Renal cortical epithelial cell (primary cell): Measurements from ENCODE around the gene CLRN3. TPM values are rescaled to one million over a fixed set of nuclear protein-coding genes. Genes with fewer than 3 reads are reported as not detected.
A peak's percentile ranks its signal among the peaks of the same experiment; 100 is the strongest.

Source experiments
- DNase-seq: peaks from one replicate; pipeline ENCODE4 v3.0.0-alpha.2; 2011; ENCODE audit warnings: low read depth
- total RNA-seq: library from RNA; depleted of rRNA; stranded (reverse); fragments of >200 nt; gene quantifications from 2 replicates; pipeline ENCODE4 v1.2.3, GENCODE V29; 2014

Gene CLRN3
- total RNA-seq, 1 donor from 2014 or later = 0.65 TPM

DNA sequence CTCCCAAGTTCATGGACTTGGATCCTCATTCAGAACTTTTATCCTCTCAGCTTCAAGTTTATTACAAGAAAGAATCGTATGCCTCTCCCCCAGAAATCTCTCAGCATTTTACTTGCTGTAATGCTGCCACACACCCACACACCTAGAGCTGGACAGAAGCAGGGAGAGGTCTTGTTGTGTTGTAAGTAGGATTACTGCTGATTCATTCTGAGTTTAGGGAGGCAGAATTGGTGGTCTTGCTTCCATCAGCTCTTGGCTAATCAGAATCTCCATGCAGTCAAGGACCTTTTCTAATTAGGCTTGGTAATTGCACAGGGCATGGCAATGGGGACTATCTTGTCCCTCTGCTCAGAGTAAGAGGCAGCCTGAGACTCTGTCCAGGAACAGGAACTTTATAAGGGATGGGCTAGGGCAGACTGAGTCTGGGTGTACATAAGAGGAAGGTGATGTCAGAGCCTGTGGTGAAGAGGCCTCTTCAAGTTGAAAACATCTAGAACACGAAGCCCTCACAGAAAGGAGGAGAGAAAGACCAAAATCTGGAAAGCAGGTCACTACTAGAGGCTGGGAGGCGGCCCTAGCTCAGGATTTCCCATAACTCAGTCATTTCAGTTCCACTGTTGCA lies 7.1 kb upstream of the CLRN3 start:
- DNase-seq = no peak

DNA sequence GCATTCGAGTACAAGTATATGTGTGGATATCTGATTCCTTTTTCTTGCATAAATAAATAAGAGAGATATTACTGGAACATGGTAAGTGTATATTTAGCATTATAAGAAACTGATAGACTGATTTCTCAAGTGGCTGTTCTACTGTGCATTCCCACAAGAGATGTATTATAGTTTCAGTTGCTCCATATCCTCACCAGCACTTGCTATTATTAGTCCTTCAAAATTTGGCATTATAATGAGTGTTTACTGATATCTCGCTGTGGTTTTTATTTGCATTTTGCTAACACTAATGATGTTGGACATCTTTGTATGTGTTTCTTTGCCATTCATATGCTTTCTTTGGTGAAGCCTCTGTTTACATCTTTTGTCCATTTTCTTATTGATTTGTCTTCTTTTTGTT lies 4.4 kb upstream of the CLRN3 start:
- no peak for DNase-seq

DNA sequence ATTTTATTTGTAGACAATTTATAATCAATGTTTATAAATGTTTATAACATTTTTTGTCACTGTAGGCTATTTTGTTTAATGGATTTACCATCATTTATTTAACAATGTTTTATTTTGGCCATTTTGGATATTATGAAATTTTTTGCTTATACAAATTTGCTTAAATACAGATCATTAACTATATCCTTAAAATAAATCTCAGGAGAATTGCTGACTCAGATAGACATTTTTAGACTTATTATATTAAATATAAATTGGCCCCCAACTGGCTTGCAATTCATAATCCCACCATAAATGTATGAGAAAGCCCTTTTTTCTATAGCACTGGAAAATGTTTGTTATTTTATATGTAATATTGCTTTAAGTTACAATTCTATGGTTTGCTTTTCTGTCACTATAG lies 3.8 kb upstream of the CLRN3 start:
- no peak for DNase-seq

DNA sequence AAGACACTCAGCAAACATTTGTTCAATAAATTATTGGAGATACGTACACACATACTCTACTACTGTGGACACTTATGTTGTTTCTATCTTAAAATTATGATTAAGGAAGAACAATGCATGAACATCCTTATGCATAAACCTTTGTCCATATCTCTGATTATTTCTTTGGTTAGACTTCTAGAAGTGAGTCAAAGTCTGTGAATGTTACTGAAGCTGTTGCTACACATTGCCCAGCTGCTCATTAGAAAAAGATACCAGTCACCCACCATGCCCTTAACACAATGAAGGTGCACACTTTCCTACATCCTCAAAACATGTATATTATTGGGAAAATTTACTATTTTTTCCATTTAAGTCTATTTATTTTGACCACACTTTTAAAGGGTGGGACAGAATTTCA lies 1.4 kb upstream of the CLRN3 start:
- DNase-seq = peak; percentile 30

DNA sequence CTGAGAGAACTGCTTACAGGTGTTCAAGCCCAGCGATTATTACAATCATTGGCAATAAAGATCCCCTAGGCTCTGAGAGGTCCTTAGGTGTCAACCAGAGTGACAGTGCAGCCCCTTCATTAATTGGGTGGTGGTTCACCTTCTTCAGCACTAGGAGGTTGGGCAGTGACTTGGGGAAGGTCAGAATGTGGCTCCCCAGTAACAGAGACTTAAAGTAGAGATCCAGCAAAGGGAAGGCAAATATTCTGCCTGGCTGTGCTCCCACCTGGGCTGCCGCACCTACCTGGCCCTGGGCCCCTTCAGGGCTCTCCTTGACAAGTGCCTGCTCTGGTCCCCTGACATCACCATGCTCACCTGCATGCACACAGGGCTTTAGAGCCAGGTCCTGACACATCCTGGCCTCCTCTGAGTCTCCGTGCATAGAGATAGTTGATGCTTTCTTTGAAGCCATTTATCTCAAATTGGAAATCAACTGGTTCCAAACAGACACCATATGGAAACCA lies 1.9 kb downstream of the CLRN3 start:
- DNase-seq = no peak

DNA sequence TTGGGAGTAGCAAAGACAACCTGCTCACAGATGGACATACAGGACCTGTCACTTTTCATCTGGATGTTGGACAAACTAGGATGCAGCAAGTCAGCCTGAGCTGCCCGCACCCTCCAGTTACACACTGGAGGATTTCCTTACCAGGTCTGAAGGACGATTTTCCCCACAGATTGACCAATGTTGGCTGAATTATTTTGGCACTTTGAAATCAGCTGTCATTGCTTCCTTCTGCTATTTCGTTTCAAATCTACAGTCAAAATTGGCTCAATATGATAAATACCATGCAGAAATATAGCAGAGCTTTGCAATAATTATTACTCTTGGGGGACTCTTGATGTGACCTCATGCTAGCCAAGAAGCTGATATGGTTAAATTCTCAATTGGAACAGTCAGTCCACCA lies 2.5 kb downstream of the CLRN3 start:
- no peak for DNase-seq

DNA sequence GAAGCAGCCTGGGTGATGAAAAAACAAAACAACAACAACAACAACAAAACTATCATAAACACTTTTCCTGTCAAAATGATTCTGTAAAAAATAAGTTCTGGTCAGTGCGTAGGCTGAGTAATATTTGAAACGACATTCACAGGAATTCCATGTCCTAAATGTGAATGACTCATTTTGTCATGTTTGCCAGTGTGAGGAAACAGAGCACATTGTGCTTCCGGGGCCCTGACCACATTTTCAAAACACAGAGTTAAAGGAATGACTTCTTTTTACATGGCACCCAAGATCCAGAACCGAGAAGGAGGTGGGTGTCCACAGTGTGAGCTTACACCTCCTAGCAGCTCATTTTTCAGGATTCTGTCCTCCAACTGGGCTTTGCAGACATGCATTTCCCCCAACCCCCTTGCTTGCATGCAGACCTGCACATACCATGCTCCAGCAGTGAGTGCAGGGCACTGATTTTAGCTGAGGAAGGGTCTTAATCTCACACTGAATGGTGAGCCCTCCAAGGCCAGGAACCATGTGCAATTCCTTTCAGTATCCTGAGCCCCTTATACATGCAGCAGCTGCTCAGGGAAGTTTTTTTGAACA lies 3.0 kb downstream of the CLRN3 start:
- peak; percentile 84 for DNase-seq

DNA sequence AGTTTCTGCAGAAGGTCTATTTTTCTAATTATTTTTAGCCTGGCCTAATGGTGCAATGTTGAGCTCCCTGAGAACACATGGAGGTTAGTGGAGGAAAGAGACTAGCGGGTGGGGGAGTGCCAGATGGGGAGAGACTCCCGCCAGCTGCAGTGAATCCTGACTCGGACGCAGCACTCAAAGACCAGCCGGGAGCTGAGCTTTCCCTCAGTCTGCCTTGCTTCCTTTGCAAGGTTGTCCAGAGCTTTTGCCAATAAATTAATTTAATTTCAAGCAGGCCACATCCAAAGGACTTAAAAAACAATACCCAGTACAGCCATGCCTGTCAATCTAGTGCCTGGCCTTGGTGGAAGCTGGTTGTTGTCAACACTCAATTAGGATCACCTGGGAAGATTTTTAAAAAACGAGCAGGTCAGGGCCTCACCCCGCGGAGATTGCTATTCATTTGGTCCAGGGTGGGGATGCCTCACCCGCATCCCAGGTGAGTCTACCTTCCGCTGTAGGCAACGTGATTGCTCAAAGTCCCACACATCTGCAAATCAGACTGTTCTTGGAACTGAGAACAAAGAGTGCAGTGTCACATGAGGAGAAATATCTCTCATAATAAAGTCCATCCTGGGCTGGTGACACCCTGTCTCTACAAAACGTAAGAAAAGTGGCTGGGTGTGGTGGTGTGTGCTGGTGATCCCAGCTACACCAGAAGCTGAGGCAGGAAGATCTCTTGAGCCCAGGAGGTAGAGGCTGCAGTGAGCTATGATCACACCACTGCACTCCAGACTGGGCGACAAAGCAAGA lies 4.0 kb downstream of the CLRN3 start:
- DNase-seq = no peak

DNA sequence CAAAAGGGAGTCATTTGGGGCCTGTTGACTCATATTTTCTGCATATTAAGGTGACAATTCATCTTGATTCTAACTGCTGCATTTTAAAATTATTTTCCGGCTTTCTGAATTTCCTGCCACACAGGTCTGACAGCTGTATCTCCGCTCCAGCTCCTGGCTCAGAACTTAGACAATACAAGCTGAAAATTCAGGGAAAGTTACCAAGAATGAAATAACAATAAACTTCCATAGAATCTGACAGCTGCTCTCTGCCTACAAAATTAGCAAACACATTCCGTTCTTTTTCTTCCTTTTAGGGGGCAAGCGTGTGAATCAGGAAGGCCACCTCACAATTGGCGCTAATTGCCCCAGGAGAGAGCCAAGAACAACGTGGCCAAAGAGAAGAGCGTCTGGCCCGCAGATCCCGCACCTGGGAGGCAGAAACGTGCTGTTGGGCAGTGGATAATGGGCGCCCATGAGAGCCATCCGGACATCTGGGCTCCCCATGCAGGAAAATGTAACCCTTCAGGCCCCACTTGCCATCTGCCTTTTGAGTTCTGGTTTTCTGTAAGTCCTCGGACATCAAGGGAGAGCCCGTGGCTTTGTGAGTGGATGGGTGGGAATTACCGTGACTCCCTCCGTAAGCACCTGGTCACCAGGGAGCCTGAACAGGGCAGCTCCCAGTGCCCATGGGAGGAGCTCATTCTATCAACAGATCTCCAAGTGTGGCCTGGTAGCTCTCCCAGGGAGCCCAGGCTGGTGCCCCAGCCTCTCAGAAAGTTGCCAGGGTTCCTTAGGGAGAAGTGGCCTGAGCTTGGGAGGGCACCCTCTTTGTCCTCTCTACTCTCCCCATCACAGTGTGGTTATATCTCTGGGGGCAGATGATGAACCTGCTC lies 5.0 kb downstream of the CLRN3 start:
- DNase-seq = no peak

DNA sequence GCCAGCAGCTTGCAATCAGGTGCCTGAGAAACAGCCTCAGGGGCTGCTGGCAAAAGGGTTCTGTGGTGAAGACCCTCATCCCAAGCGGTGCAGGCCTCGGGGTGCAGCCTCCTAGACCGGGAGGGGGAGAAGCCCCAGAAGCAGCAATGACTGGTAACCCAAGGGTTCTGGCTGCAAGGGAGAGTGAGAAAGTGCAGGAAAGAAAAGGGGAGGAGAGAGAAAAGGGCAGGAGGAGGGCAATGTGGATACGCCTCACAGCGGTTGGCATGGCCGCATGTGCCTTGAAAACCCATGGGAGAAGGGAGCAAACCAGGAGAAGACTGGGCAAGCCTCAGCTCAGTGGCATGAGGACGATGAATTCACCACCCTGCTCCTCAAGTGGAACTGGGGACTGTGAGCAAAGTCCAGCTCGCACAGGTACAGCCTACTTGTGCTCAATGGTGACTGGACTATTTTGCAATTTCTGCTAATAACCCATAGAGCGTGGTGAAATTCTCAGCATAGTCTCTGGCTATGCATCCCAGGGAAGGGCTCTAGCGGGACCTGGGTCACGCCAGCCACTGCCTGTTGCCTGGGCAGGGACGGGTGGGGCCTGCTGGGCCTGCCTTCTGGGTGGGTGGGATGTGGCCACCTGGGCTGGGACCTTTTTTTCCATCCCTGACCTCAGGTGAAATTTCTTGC lies 6.2 kb downstream of the CLRN3 start:
- DNase-seq = peak; percentile 92

DNA sequence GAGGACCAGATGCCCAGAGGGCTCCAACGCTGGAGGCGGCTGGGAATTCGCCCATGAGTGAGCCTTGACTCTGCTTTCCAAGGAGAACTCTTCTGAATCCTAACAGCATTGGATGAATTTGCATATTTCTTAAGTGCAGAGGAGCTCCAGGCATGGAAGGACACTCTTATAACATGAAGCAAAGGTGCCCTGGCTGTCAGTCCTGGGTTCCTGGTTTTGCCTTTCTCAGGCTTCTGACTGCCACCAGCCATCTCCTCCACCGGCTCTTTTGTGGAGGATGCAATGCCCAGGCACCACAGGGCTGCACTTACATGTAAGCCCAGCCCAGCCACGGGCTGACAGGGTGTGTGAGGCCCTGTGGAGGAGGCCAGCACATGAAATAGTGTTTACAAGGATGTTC lies 8.2 kb downstream of the CLRN3 start:
- no peak for DNase-seq

DNA sequence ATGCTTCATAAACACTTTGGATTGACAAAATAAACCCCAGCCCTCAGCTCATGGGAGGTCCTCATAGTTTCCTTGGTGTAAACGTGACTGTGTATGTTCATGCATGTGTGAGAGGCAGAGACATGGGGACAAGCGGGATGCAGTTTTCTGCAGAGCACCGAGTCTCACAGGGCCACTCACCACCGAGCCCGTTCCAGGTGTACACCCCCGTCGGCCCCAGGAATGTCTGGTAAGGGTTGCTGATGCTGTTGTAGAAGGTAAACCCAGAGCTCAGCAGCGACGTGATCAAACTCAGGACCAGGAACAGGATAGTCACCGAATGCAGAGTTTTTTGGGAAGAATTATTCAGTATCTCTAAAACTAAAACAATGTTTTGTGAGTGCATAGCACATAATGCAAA lies 9.2 kb downstream of the CLRN3 start:
- no peak for DNase-seq

DNA sequence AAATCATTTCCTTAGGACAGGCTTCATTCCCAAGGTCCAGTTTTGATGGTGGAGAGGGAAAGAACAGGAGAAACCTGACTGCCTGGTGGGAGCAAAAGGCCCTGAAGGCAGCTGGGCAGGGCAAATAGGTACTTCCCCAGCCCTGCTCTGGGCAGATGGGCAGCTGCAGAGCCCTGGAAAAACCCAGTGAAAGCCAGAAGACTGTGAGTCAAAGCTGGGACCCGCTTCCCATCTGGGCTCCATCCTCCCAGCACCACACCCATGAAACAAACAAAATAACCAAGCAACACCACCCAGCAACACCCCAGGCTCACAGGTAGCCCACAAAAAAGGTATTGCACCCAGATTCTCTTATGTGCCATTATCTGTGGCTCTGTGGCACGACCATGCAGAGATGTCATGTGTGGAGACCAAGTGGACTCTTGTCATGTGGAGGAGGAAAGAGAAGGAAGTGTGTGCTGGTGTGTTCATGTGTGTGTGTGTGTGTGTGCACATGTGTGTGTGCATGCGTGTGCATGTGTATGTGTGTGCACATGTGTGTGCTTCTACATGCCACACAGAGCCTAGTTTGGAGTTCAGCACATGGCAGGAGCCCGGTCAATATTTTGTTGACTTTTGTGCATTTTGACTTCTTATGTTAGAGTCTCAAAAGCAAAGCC lies 9.8 kb downstream of the CLRN3 start:
- DNase-seq = peak; percentile 50

DNA sequence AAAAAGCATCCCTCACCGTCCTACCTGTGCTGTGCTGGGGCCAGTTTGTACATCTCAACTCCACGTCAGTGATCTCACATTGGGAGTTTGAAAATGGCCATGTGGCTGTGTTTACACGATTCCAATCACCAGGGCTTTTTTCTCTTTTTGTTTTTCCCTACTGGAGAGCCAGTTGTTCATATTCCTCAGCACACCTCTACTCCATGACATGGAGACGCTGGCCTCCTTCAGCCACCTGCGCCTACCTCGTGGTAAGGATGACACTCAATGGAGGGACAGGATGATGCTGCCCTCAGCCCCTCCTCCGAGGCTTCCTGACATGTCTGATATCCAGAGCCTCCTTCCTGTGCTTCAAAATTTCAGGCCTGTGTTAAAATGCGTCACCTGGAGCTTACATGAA lies 10.3 kb downstream of the CLRN3 start:
- no peak for DNase-seq

DNA sequence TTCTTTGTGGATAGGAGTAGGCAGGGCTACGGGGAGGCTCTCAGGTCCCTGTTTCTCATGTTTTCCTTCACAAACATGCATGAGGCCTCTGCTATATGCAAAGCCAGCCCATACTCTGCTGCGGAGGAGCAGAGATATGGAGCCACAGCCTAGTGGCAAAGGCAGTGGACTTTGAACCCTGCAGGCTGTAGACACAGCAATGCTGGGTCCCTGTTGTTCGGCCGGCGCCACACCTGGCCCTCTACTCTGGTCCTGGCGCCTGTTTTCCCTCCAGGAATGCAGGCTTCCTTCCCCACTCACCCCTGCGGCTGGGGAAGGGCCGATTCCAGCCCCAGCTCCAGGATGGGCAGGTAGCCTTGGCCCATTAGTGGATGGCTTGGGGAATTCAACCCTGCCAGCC lies 11.5 kb downstream of the CLRN3 start:
- no peak for DNase-seq

DNA sequence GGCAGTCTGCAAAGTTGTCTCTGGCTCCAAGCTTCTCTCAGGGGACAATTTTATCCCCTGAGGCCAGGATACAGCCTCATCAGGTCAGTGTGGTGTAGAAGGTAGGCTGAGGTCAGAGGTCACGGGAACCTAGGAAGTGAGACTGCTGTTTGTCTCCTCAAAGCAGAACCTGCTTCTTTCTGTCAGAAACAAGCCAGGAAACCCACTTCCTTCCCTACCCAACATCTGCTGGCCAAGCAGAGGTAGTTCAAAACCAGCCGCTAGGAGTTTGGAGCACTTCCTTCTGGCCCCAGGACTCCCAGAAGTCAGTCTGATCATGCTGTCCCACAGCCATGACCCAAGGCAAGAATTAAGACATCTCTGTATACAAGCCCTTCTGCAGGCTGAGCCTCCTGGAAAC lies 12.2 kb downstream of the CLRN3 start:
- DNase-seq = no peak

DNA sequence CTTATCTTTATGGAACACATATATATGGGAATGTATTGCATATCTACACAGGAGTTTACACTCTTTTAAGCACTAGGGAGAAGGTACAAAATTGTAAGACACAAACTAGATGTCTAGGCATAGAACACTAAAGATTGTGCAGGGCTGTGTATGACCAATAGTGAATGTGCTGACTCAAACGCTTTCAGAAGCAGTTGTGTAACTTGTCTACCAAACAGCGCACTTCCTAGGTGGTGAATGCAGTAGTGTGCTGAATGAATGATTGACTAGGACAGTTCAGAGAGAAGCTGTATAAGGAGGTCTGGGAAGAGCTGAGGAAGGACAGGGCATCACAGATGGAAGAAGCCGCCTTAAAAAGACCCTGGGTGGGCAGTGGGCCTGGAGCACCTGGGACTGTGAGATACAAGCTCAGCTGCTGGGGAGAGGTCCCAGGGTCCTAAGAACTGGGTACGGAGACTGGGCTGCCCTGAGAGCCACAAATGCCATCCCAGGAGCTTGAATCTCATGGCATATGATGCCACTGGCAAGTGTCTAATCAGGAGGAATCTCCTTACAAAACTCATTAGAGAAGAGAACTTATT lies 14.2 kb downstream of the CLRN3 start:
- peak; percentile 75 for DNase-seq

DNA sequence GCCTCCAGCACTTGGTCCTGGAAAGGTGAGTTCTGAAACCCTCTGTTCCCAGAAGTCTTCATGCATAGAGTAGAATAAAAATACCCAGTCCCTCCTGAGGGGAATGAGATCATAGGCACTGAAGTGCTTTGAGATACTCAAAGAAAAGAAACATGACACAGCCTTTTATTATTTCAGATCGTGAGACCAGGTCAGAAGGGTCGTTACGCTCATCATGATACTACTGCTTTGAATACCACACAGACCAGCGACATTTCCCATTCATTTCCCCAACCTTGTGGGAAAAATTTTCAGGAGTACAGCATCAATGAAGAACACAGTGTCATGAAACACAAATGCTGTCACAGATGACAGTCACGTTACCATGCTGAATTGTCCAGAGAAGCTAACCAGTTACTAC lies 15.0 kb downstream of the CLRN3 start:
- DNase-seq = no peak

DNA sequence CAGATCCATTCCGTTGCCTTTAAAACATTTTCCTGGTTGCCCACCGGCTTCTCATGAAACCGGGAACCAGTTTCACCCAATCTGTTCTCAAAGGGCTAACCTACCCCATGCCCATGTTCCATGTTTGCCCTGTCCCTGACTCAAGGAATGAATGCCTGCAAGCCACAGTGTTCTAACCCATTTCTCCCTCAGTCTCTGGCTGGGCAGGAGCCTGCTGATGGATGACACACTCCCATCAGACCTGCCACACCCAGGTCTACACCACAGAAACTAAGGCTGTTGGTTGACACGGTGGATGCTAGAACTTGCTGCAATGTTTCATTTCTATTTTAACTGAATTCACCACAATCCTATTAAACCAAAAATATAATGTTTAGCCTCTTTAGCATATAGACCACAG lies 15.6 kb downstream of the CLRN3 start:
- no peak for DNase-seq

DNA sequence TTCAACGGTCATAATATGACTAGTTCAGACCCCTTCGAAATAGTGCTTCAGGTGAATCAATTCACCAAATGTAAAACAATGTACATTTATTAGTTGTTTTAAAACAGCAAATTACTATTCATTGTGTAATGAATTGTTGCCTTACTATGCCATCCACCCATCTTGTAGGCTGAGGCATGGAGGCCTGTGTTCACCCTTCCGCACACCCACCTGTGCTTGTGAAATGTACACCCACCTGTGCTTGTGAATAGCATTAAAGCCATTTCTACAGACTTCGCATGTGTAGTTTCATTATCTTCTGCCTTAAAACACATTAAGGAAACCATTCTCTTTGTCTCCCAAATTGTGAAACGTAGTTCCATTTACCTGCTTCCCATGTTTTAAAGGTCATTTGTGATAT lies 16.8 kb downstream of the CLRN3 start:
- DNase-seq = no peak

DNA sequence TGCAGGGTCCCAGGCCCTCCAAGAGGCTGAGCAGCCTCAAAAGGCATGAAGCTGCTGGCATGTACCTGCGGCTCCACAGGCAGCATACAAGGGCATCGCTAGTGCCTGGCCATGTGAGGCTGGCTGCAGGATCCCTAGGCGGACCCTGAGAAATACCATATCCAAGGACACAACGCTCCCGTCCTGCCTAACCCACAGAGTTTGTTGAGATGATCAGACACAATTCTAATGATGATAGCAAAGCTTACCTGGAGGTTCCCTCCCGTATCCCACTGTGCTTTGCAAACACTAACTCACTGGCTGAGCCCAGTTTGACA lies 17.3 kb downstream of the CLRN3 start:
- DNase-seq = no peak
